GM18502 (cell line): ENCODE data around the gene CRADD.
"Not testable (repeated sequence)": the region's sequence is repeated elsewhere in the genome, so short reads cannot be mapped to it uniquely, and the experiment has no call there.

Experiments
- ATAC-seq: cut with Tn5 transposase; IDR thresholded peaks from one replicate; pipeline ENCODE4 v1.9.1; 2021; ENCODE audit warnings: mild to moderate bottlenecking; ENCODE audit not compliant: unreplicated experiment, poor library complexity

The CRADD gene

GRCh38 chr12:93798279-93799151 is 121.3 kb downstream of the CRADD start:
- ATAC-seq: no peak

DNA sequence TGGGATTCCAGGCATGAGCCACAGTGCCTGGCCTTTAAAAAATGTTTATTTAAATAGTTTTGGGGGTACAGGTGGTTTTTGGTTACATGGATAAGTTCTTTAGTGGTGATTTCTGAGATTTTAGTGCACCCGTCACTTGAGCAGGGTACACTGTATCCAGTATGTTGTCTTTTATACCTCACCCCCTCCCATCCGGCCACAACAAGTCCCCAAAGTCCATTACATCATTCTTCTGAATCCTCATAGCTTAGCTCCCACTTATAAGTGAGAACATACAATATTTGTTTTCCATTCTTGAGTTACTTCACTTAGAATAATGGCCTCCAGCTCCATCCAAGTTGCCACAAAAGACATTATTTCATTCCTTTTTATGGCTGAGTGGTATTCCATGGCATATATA is 124.5 kb downstream of the CRADD start:
- ATAC-seq: not testable (repeated sequence)

GRCh38 chr12:93802293-93802692 is 125.1 kb downstream of the CRADD start:
- no peak for ATAC-seq

GRCh38 chr12:93802698-93803423 is 125.7 kb downstream of the CRADD start:
- no peak for ATAC-seq

DNA sequence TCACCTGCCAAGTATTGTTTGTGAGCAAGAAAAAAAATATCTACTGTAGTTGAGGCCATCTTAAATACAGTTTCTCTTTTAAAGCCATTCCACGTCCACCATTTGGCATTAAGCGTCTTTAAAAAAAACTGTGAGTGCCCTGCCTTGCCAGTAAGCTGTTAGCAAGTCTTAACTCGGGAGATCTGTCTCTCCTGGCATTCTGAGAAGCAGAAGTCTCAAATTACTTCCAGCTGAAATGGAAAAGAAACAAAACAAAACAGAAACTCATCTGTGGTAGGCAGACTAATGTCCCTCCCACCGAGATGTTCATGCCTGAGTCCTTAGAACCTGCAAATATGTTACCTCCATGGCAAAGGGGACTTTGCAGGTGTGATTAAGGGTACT is 126.2 kb downstream of the CRADD start:
- ATAC-seq: no peak

GRCh38 chr12:93804392-93805179 is 127.4 kb downstream of the CRADD start:
- ATAC-seq: no peak

- ATAC-seq: no peak
These were observed 128.6 kb downstream of the CRADD start for GRCh38 chr12:93805736-93806141.

GRCh38 chr12:93807354-93807753 is 130.2 kb downstream of the CRADD start:
- ATAC-seq: no peak

DNA sequence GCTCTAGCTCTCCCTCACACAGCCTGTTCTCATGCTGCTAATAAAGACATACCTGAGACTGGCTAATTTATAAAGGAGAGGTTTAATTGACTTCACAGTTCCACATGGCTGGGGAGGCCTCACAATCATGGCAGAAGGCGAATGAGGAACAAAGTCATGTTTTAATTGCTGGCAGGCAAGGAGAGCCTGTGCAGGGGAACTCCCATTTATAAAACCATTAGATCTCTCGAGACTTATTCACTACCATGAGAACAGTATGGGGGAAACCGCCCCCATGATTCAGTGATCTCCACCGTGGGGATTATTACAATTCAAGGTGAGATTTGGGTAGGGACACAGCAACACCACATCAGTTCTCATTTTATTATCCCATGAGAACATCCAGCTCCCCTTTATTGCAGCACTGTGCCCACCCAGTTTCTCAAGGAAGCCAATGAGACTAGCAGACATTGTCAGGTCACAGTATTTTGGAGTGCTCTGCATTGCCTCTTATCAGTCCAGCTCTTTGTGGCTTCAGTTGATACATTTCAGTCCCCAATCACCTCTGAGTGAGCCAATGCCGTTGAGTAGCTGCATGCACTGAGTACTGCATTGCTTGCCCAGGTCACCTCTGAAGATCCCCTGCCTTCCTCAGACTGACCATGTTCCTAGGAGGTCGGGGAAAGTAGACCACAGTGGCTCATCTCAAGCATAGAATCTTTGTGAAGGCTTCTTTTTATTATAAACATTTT is 131.2 kb downstream of the CRADD start:
- ATAC-seq: no peak

- ATAC-seq: no peak
These were observed 135.5 kb downstream of the CRADD start for GRCh38 chr12:93812626-93813025.

DNA sequence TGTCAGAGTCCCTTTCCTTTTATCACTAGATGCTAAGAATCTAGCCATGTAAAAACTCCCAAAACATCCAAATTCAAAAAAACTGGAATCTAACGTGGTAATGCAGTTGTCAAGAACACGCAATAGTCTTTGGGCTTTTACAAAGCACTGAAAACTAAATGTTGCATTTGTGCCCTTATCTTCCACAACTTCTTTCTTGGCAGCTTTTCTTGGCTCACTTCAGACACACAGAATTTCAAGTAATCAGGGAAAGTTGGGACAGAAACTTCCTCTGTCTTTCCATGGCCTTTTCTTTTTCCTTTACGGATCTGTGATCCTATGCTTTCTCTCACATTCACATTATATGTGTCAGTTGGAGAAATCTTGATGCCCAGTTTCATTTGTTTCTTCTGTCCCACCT is 136.0 kb downstream of the CRADD start:
- no peak for ATAC-seq

DNA sequence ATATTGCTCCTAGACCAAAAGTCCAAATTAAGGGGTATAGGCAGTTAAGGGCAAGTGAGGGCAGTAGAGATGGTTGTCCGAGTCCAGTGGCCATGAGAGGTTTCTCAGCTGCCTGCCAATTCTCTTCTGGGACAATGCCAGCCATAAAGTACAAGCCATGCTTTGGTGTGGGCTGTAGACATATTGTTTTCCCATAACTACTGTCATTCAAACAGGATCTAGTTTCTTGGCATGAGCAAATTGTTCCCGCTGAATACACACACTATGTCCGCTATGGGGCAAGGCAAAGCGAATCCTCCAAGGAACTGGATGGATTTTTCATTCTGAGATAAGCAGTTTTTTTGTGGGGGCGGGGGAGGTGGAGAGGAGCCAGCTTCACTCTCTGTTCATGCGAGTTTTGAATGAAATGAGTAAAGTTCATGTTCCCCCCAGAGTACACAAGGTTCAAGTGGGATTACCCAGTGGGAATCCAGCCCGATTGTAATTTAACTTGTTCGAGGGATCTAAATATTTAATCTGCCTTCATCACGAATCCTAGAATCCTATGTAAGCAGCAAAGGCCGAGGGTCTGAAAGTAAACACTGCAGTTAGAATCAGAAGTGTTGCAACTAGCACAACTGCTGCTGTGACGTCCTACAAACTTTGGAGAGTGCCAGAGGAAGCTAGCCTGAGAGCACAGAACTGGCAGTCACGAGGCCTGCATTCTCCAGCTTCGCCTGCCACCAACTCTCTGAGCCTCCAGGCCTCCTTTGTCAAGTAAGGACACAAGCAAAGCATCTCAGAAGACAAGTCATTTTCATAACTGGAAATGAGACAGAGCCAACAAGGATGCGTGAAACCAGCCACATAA is 137.0 kb downstream of the CRADD start:
- no peak for ATAC-seq

DNA sequence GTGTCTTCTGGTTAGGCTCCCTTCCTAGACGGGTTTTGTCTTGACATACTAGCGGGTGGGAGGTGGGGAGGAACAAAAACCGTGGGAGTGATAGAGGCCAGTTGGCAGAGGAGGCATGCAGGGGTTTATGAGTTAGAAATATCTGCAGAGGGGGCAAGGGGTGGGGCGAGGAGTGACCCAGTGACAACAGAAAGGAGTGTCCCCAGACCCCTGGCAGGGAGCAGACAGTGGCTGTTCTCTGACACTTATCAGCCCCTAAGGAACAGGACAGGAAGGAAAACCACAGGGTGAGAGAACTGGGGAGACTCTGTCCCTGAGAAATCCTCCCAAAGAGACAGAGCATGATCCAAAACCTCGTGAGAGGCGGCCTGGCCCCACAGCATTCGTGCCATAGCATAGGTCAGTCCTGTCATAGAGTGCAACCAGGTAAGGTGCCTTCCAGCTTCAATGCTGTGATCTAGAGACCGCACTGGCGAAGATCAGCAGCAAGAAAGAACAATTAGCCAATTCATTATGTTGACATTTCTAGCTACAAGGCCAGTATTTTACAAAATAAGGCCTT is 141.4 kb downstream of the CRADD start:
- no peak for ATAC-seq

GRCh38 chr12:93819050-93819491 is 141.9 kb downstream of the CRADD start:
- ATAC-seq: no peak

DNA sequence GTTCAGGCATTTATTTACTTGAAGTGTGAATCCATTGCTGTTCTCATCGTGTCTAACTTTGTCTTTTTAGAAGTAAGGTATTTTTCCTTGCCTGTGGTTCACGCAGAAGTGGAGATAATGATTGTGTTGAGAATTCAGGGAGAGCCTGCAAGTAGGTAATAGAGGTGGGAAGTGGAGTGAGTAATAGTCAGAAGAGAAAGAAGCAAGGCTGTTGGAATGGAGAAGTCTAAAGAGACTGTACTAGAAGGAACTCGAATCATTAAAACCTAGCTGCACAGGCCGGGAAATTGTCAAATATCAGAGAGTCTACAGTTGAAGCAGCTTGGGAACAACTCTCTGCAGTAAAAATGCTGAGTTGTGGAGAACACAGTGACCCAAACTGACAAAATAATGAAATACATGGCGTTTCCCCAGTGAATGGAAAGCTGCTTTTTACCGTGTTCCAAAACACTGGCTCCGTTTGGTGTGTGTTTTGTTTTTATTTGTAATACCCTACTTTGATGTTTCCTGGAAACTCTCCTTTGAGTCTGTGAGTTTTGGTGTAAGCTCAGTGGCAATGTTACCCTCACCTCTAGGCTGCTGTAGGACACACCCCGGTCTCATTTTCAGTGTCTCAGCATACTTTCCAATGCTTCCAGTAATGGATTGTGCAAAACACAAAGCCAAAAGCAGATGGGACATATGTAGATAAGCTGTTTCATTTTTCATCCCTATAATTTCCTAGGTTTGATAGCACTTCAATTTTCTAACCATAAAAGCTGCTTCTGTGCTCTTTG is 146.6 kb downstream of the CRADD start:
- ATAC-seq: no peak

- no peak for ATAC-seq
These were observed 147.6 kb downstream of the CRADD start for GRCh38 chr12:93824514-93825500.

GRCh38 chr12:93825501-93825888 is 148.3 kb downstream of the CRADD start:
- ATAC-seq: no peak
